ENCODE data around the gene PKLR.

- no peak for TF ChIP-seq RFX5 (IDR thresholded peaks at IDR 0.05; ENCODE audit: low read length)
- TF ChIP-seq MAX (IDR thresholded peaks at IDR 0.05; ENCODE audit: low read depth), result no peak
Measured at GRCh38 chr1:155339515-155340097, 38.4 kb upstream of the PKLR start.
